Measurements from ENCODE around the gene CDHR3.

Gene CDHR3

DNA sequence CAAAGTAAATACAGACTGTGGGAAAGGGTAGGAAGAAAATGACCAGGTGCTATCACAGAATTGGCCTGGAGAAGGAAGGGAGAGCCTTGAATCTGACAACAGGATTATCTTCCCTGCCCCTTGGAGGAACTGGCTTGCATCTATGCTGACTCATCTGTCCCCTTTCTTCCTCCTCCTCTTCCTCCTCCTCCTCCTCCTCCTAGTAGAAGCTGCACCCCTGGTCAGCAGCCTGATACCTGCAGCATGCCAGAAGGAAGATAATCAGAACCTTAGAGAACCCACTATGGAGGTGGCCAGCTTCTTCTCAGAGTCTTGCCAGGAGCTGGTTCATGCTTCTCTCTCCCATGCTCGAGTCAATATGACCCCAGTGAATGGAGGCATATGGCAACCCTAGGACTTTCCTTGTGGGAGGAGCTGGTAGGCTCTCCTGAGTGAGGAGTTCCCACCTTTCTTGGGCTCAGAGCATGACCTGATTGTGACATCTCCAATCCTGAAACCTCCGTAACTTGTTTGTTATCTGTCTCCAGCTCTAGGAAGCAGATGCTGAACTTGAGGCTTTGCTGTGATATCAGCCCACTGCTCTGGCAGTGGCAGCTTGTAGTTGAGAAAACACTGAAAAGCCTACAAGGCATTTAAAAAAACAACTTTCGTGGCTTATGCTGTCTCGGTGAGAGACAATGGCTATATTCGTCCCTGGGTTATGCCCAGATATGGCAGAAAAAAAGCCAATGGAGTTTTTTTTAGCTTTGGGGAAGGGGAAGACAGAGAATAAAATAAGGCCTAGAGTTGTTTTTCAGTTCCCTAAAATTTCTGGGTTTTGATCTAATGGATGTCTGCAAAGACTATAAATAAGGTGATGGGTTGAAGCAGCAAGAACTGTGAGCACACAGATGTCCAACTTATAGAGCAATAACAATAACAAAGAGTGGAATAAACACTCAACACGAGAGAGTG lies 60.6 kb downstream of the CDHR3 start:
- no peak for DNase-seq (ENCODE audit: low read depth in 2 of 2)

DNA sequence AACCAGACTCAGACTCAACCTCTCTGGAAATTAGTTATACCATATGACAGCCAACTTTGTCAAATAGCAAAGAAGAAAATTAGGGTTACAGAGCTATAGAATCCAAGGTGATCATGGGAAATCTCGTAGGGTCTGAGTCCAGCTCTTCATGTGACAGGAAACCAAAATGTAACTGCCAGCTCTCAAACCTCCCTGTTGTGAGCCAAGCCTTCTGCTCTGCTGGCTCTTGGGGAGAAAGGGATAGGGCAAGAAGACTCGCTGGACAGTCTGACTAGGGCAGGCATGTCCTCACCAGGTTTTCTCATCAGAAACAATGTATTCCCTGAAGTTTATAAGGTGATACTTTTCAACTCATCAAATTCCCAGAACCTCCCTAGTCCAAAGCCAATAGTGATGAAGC lies 63.0 kb downstream of the CDHR3 start:
- DNase-seq (ENCODE audit: low read depth in 2 of 2) = no peak

DNA sequence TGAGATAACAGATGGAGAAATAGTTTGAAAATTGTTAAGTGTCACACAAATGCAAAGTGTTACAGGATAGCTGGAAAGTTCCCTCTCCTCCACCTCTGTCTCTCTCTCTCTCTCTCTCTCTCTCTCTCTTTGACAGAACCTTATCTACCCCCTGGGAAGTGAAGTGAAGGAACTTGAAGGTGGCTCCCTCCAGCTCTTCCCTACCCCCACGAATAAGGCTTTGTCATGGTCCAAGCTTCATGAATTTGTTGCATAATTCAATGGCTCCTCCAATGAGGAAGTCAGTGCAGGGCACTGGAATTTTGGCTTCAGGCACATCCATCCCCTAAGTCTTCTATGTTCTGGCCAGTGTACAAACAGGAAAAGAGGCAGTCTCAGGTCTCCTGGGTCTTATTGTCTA lies 66.4 kb downstream of the CDHR3 start:
- DNase-seq (ENCODE audit: low read depth in 2 of 2) = no peak

DNA sequence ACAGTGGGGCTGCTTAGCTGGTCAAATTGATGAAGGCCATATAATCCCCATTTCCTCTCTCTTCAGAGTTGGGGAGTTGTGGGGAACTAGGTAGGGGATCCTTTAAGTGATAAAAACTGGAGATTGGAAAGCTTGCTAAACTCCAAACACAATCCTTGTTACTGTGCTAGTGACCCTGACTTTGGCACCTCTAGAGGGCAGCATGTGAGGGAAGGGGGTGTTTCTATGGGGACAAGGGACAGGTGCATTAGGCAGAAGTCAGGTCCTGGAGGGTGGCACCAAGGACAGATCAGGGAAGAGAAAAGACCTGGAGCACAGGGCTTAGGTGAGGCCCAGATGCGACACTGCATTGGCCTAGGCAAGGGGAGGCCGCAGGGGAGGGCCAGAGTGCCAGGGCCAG lies 66.9 kb downstream of the CDHR3 start:
- no peak for DNase-seq (ENCODE audit: low read depth in 2 of 2)

DNA sequence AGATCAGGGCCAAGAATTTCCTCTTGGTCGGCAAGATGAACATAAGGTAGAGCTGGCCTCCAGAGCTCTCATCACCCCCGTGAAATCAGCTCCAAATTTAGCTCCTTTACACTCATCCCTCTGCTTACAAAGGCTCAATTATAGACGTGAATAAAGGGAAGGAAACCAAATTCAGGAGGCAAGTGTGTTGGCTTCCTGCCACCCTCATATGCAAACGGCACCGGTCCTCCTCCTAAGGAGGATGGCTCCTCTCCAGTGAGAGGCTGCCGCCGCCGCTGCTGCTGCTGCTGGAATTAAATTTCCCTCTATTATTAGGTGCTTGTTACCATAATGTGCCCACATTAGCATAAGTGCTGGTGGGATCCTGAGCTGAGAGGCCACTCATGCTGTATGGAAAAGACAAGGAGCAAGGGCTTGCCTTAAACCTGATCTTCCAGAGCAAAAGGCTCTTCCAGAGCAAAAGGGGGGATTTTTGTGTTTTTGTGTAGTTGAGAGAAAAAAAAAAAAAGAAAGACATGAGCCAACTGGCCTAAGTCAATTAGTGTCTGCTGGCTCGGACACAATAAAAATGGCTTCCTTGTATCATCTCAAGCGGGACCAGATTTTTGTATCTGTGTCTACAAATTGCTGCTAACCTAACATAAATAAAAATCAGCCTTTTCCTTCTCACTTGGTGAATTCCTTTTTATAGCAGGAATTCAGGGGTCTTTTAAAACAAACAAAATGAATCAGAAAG lies 68.4 kb downstream of the CDHR3 start:
- DNase-seq (ENCODE audit: low read depth in 2 of 2) = no peak

DNA sequence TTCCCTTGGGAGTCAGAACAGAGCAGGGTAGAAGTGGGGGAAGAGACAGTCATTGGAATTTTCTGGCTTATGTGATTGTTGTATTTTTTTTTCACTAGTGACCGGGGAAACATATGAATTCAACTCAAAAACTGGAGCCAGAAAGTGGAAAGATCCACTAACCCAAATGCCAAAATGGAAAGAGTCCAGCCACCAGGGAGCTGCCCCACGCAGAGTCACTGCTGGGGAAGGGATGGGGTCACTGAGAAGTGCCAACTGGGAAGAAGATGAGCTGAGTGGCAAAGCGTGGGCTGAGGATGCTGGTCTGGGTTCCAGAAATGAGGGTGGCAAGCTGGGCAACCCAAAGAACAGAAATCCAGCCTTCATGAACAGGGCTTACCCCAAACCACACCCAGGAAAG lies 69.2 kb downstream of the CDHR3 start:
- DNase-seq (ENCODE audit: low read depth in 2 of 2) = no peak

DNA sequence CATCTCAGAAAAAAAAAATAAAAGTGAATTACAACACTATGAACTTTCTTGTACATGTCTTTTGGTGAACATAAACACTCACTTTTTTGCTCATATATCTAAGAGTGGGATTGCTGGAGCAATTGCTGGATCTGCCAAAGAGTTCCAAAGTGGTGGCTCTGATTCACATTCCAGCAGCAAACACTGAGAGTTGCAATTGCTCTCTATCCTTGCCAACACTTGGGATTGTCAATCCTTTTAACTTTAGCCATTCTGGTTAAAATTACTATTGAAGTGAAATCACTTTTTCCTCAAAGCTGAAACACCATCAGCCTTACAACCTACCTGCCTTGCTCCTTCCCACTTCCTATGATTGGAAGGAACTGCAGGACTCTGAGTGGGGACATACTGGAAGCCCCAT lies 70.7 kb downstream of the CDHR3 start:
- no peak for DNase-seq (ENCODE audit: low read depth in 2 of 2)

DNA sequence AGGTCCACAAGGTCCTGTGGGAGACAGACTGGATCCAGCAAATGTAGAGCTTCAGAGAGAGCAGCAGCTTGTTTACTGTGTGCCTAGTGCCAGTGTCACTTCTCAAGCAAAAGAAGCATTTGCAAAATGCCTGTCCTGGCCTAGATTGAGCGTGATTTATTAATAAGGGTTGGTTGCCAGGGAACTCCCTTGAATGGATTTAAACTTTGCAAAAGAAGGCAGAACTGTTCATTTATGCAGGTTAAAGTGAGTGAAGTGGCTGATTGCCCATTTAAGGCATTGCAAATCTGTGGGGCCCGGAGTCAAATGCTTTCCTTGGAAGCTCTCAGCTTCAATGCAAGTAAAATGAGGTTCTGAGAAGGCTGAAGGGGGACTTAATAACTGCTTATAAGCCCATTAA lies 71.3 kb downstream of the CDHR3 start:
- no peak for DNase-seq (ENCODE audit: low read depth in 2 of 2)

DNA sequence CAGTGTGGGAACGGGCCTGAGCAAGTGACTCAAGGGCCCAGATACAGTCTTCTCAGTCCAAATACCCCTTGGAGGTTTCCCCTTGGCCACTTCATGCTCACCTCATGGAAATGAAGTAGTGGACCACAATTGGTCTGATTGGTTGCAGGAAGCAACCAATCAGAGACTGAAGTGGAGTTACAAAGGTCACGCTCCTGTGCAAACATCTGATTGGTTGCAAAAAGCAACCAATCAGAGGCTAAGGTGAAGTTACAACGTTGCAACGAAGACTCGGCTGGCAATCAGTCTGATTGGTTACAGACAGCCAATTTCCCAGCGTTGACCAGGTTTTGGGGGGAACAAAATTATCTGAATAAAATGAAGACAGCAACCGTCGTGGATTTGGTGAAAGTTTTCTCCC lies 72.5 kb downstream of the CDHR3 start:
- DNase-seq (ENCODE audit: low read depth in 2 of 2) = no peak

DNA sequence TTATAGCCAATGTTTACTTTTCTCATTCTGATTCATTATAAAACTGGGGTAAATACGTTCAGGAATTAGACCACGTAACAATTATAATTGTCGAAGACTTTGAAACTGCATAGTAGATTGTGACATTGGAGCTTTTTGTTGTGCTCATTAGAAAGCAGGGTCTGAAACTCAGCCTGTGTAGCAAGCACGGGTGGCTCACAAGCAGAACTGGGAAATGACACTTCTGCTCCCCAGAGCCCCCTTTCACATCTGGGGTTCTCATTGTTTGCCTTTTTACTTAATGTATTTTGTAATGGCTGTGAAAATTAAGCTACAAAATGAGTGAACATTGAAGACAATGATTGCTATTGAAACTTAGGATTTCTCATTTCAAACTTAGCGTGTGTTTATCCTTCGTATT lies 72.9 kb downstream of the CDHR3 start:
- no peak for DNase-seq (ENCODE audit: low read depth in 2 of 2)

DNA sequence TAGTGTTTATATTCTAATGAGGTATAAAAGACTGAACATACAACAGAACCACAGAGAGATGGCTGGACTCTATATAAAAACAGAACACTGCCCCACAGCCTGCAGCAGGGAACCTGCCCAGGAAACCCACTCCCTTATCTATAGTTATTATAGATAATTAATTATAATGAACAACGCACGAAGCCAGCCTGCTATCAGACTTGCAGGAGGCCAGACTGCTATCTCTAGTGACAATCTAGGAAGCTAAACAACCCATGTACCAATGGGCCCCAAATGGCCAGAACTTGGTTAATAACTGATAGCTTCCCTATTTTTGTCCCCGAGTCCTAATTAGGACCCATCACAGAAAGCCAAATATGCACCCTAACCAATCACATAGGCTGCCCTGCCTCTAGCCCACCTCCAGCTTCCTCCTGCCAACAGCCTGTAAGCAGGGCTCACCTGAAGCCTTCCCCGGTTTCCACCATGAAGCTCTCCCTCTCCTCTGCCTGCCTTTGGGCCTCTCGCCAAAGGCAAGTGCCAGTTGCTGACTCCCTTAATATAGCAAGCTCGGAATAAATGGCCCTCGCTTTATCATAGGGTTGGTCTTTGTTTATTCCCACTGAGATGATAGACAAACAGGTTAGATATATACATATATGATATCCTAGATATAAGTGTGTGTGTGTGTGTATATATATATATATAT lies 74.6 kb downstream of the CDHR3 start:
- DNase-seq (ENCODE audit: low read depth in 2 of 2) = no peak

DNA sequence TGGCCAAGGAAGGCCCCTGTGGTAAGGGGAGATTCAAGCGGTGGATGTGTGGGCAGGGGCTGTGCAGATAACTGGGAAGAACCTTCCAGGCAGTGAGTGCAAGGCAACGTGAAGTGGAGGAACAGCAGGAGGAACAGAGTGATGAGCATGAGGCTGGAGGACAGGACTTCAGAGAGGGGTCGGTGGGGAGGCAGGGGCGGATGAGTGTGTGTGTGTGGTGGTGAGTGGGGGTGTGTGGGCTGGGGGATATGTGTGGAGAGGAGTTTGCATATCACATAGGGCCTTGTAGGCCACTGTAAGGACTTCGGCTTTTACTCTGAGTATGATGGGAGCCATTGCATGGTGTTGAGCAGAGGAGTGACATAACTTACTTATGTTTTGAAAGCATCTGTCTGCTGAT lies 75.2 kb downstream of the CDHR3 start:
- no peak for DNase-seq (ENCODE audit: low read depth in 2 of 2)

DNA sequence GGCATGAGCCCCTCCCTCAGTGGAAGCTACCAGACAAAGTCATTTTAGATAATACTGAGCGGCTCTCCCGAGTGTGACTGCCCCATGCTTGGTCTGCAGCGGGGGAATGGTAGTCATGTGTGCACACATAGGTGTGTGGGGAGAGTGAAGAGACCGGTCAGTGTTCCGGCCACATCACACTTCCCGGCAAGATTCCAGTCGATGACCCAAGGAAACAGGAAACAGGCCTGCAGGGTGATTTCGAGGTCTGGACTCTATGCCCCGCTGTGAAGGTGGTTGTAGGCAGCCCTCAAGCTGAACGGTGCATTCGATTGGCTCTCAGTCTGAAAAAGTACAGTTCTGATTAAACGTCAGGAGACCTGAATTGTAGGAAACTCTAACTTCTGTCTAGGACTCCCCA lies 75.9 kb downstream of the CDHR3 start:
- DNase-seq (ENCODE audit: low read depth in 2 of 2) = no peak

DNA sequence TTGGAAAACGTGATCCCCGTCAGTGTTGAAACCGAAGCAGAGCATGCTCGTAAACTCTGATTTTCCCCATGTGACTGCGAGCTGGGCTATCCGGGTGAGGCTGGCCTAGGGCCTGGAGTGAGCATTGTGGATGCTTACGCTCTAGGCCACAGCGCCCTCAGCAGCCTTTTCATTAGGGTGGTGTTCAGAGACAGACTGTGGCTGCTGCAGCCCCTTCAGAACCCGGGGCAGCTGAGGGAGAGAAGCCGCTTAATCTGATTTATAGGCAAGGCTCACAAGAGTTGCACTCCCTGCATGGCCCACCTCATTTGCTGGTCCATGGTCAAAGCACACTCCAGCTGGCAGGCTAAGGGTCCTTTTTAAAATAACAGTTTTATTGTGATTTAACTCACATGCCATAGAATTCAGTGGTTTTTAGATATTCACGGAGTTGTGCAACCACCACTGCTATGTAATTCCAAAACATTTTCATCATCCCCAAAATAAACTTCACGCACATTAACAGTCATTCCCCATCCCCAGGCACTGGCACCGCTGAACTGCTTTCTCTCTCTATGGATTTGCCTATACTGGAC lies 76.5 kb downstream of the CDHR3 start:
- no peak for DNase-seq (ENCODE audit: low read depth in 2 of 2)

DNA sequence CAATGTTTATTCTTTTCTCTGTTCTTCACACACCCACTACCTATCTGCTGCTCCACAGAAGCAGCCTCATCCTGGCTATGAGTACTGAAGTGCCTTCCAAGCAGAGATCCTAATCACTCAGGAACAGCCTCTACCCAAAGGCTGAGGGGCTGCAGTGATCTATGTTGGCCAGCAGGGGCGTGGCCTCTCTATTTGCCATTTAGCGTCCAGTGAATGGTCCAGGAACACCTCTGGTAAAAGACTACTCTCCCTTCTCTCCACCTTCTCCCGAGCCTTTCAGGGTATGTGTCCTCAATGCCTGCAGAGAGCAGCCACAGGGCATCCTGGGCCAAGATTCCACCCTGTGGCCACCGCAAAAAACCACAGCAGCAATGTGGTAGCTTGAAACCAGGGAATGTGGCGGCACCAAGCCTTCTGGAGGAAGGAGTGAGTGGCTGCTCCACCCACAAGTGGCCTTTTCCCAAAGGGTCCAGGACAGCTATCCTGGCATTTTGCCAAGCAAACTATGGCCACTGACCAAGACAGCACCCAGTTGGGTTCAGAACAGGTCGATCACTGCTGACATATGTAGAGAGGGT lies 78.2 kb downstream of the CDHR3 start:
- no peak for DNase-seq (ENCODE audit: low read depth in 2 of 2)

DNA sequence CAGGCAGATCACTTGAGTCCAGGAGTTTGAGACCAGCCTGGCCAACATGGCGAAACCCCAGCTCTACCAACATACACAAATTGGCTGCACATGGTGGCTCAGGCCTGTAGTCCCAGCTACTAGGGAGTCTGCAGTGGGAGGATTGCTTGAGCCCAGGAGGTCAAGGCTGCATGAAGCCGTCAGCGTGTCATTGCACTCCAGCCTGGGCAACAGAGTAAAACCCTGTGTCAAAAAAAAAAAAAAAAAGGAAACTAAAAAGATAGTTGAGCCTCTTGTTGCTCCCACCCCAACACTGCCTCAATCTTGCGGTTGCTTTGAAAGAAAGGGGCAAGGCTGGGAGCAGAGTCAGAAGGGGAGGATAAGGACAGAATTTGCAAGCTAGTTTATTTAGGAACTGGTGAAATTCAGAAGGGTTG lies 79.1 kb downstream of the CDHR3 start:
- DNase-seq (ENCODE audit: low read depth in 2 of 2) = no peak

DNA sequence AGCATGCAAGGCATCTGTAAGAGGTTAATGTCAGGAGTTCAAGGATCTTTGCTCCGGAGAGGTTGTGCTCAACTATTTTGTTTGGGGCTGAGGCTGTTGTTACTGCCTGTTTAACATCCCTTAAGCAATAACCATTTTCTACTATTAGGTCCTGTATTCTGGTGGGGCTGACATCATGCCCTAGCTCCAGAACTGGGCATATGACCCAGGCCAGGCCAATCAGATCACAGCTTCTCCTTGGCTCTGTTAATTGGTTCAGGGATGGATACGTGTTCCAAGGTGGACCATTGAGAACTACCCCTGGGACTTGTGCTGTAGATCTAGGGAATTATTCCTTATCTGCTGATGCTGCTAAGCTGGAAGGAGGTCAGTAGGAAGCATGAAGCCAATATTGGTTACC lies 82.1 kb downstream of the CDHR3 start:
- no peak for DNase-seq (ENCODE audit: low read depth in 2 of 2)

DNA sequence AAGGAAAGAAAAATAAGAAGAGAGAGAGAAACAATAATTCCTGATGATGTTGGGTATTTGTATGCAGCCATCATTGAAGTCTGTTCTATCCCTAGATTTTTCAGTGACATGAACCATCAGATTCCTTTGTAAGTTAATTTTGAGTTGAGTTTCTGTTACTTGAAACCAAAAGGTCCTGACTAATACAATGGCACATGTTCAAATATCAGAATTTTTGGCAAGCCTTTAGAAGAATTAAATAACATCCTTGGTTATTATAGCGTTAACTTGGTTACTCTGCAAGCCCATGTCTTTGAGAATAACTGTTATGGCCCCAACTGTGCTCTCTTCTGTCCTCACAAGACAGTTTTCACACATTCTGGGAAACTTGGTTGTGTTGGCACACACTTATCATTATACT lies 82.5 kb downstream of the CDHR3 start:
- DNase-seq (ENCODE audit: low read depth in 2 of 2) = no peak

DNA sequence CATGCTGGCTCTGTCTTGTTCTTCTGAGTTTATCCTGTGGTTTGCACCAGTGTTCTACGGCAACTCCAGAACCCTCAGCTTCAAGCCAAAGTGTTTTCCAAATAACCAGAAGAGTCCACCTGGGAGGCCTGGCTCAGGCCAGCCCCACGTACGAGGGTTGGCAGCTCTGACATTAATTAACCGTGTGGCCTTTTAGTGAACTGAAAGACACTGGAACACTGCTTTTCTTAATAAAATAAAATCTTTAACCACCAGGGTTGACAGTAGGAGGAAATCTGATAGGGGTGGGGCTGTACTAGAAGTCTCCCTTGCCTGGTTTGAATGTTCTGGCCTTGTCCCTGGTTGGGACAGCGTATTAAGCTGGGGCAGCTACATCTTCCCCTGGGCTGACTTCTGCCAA lies 84.1 kb downstream of the CDHR3 start:
- no peak for DNase-seq (ENCODE audit: low read depth in 2 of 2)

DNA sequence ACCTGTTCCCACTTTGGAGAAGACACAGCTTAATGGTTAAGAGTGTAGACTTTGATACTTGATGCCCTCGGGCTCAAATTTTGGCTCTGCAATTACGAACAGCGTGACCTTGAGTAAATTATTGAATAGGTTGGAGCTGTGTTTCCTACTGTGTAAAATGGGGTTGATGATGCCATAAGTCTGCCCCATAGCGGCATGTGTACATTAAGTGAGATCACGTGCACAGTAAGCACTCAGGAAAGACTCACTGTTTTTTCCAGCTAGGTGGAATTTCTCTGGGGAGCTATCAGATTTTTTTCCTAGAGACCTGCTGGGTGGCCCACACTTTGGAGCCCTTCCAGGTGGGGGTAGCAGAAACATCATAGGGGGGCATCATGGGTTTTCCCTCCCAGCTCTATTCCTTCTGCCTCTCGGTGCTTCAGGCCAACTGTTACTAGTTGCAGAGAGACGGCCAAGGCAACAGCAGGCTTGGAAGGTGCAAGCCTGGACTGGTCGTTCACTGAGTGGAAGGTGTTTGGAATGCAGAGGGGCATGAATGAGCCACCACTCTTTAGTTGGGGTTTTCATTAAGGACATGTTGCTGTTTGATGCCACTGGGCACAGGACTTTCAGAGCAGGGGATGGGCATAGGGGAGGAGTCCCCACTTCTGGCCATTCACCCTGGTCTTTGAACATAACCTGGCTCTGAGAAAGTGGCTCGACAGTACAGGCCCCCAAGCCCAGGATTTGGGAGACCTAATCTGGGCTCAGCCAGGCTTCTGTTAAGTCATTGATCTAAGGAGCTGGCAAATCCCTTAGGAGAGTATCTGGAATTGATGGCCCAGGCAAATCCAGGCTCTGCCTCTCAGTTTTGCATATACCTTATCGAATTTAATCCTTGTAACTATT lies 85.0 kb downstream of the CDHR3 start:
- DNase-seq (ENCODE audit: low read depth in 2 of 2) = no peak

DNA sequence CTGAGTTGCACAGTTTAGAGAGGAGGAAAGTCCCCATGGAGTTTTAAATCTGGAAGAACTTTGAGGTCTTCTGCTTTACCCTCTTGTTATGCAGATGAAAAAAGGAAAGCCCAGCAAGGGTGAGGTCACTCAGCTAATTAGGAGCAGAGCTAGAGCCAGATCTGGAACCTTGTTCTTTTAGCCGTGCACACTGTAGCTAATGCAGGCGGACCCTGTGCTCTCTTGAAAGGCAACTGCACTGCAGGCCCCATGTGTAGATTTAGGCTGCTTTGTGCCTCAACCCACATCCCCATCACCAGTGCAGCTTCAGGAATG lies 85.6 kb downstream of the CDHR3 start:
- DNase-seq (ENCODE audit: low read depth in 2 of 2) = no peak

All from activated CD8-positive, alpha-beta memory T cell treated with anti-CD3 and anti-CD28 coated beads for 4 hours (primary cell).